H1 (cell line): ENCODE results near the gene BCL3. TPM values are rescaled to one million over a fixed set of nuclear protein-coding genes. Genes with fewer than 3 reads are reported as not detected.

Experiments used
- TCF12 ChIP-seq: IDR thresholded peaks from 2 replicates; pipeline ENCODE4 v1.6.1; 2011; ENCODE audit warnings: low read depth, mild to moderate bottlenecking, low read length
- polyA plus RNA-seq, 7 experiments: library from polyadenylated mRNA; depleted of rRNA in 3 of 7; stranded (reverse) in 5 of 7; unstranded in 2 of 7; fragments of >200 nt in 5 of 7; fragments of 200-250 nt in 2 of 7; gene quantifications; 1 replicate in 5 of 7; 2 replicates in 1 of 7; 4 replicates in 1 of 7; pipeline versions ENCODE4 v1.2.1 to v1.2.3, GENCODE V29; 2011 to 2013; ENCODE audit warnings: missing spikeins in 2 of 7, mixed read lengths in 2 of 7
- total RNA-seq: library from RNA; stranded (reverse); fragmentation: NEBNext Ultra II Directional; extraction: Animal tissue kit (Norgen Biotek cat#: 25700); gene quantifications from 2 replicates; pipeline ENCODE4 v1.2.1, GENCODE V29; 2021
- TF ChIP-seq, protein P1 (sequence below), 3 experiments: IDR thresholded peaks; 1 replicate in 2 of 3; 2 replicates in 1 of 3; pipeline versions ENCODE4 v1.5.1 to v1.6.1; 2011; ENCODE audit warnings: low read length in 3 of 3, mild to moderate bottlenecking in 3 of 3, inconsistent platforms in 2 of 3, low read depth in 1 of 3, moderate library complexity in 1 of 3; ENCODE audit not compliant: insufficient read depth in 1 of 3; ENCODE audit errors: control extremely low read depth in 1 of 3

BCL3 gene
- total and polyA plus RNA-seq, 2 of the 8 experiments (the other 6 are each of a cell fraction or from before 2014, with no cell fraction given), result 0.88 to 2.4 TPM

- TF ChIP-seq, protein P1, sequence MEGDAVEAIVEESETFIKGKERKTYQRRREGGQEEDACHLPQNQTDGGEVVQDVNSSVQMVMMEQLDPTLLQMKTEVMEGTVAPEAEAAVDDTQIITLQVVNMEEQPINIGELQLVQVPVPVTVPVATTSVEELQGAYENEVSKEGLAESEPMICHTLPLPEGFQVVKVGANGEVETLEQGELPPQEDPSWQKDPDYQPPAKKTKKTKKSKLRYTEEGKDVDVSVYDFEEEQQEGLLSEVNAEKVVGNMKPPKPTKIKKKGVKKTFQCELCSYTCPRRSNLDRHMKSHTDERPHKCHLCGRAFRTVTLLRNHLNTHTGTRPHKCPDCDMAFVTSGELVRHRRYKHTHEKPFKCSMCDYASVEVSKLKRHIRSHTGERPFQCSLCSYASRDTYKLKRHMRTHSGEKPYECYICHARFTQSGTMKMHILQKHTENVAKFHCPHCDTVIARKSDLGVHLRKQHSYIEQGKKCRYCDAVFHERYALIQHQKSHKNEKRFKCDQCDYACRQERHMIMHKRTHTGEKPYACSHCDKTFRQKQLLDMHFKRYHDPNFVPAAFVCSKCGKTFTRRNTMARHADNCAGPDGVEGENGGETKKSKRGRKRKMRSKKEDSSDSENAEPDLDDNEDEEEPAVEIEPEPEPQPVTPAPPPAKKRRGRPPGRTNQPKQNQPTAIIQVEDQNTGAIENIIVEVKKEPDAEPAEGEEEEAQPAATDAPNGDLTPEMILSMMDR (IDR thresholded peaks at IDR 0.05; ENCODE audit: control extremely low read depth in 1 of 3, insufficient read depth in 1 of 3, low read depth in 1 of 3, low read length in 3 of 3), result no peak
- TF ChIP-seq TCF12, result no peak
- TF ChIP-seq, all 59 proteins: peak for 5
Observed at GRCh38 chr19:44747739-44748425, 626 bp upstream of the BCL3 start (continued).
